C1 segment of cervical spinal cord (tissue), 14 donors: Measurements from ENCODE around the gene LMNTD1.
"Not testable (repeated sequence)": the region's sequence is repeated elsewhere in the genome, so short reads cannot be mapped to it uniquely, and the experiment has no call there.

Experiments used
- DNase-seq, 14 donors: peaks; one replicate each; lab custom pipeline; 2025; lab: John Stamatoyannopoulos, UW

LMNTD1 gene

DNA sequence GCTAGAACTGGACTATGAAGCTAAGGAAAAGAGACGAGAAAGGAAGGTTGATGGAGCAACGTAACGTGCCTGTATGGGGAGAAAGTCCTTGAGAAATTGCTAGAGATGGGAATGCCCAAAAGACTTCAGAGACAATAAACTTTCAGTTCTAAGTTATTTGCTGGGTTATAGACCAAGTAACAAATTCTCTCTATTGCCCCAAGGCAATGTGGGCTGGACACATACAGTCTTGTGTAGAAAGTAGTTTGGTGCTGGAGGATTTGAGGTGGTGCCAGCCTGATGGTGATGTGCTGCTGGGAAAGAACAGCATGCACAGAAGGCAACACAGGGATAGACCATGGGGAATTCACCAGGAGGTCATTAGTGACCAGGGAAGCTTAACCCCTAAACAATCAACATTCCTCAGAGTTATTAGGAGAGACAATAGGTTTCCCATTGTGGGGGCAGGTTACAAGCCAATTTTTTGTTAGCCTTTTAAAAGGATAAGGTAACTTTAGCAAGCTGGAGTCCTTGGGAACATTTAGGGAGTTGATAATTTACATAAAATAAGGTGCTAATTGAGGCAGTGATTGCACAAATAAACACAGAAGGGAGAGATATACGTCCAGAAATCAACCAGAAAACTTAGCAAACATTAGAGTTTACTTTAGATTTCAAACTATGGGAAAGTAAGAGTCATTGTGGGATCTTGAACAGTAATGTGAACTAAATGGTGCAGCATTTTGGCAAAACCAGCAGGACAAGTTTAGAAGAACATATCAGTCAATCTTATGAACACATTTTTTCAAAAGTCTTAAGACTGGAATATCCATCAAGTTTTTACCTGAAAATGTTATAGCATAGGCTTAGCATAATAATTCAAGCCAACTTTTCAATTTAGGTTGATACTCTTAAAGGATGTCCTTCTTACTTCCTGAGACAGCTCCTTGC lies 61.4 kb downstream of the LMNTD1 start:
- DNase-seq, result no peak

DNA sequence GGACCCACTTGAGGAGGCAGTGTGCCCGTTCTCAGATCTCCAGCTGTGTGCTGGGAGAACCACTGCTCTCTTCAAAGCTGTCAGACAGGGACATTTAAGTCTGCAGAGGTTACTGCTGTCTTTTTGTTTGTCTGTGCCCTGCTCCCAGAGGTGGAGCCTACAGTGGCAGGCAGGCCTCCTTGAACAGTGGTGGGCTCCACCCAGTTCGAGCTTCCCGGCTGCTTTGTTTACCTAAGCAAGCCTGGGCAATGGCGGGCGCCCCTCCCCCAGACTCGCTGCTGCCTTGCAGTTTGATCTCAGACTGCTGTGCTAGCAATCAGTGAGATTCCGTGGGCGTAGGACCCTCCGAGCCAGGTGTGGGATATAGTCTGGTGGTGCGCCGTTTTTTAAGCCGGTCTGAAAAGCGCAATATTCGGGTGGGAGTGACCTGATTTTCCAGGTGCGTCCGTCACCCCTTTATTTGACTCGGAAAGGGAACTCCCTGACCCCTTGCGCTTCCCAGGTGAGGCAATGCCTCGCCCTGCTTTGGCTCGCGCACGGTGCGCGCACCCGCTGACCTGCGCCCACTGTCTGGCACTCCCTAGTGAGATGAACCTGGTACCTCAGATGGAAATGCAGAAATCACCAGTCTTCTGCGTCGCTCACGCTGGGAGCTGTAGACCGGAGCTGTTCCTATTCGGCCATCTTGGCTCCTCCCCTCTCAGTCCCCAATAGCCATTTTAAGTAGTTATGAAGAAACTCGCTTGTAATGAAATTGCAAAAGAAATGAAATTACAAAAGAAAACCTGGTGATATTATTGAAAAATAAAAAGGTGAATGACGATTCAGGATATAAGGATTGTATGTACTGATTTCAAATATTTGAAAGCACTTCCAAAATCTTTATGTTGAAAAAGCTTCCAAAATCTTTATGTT lies 63.9 kb downstream of the LMNTD1 start:
- DNase-seq, result not testable (repeated sequence)

DNA sequence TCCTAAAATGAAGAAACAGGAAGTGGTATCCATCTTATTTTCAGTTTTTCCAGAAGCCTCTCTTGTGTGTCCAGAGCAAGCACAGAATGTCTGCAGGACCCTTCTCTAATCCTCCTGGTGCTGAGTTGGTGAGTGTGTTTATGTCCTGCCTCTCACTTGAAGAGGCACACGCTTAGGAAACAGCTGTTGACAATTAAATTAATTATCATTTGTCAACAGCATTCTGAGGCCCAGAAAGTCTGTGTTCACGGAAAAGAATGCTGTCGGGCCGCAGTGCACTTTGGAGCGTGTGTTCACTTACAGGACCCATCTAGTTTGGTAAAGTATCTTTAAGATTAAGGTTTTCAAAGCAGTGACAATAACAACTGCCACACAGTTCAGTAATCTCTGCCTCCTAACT lies 70.5 kb downstream of the LMNTD1 start:
- DNase-seq, result no peak

DNA sequence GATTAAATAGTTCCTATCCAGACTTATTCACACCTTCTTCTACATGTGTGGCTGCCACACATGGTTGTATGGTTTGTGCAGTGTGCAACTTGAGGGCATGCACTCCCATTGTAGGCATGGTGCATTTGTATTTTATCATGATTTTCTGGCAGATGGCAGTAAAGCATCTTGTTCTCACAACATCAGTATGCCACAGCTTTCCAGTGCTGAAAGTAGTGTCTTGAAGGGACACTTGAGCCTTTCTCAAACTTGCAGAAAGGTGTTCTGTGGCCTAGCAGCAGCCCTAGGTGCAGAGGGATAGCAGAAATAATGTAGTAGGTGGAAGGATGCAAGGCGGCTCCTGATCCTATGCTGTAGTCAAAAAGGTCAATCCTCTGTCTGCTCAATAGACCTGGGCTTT lies 72.9 kb downstream of the LMNTD1 start:
- DNase-seq, result no peak

DNA sequence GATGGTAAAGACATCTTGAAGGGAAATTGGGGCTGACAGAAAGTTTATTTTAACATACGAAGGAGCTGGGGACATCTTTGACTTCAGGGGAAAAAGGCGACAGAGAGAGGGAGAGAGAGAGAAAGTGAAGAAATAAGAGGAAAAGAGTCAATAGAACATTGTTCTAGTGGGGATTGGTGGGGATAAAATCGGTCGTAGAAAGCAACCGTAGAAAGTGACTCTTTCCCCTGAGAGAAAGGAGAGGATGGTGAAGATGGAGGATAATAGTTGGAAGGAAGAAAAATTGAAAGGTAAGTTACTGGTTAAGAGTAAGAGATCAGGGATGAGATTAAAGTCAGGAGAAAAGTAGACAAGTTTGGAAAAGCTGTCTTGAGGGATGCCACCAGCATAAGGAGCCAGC lies 75.9 kb downstream of the LMNTD1 start:
- no peak for DNase-seq

DNA sequence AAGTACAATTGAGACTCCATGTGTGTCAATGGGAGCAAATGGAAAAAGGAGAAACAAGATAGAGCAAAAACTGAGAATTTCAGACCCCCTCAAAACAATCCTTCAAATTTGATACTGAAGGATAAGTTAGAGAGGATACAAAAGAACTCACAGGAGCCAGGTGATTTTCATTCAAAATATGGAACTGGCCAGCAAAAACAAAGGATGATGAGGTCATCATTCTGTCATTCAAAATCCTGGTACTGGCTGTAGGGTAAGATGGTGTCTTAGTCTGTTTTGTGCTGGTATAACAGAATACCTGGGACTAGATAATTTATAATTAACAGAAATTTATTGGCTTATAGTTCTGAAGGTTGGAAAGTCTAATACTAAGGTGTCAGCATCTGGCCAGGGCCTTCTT lies 80.6 kb downstream of the LMNTD1 start:
- DNase-seq, result no peak

DNA sequence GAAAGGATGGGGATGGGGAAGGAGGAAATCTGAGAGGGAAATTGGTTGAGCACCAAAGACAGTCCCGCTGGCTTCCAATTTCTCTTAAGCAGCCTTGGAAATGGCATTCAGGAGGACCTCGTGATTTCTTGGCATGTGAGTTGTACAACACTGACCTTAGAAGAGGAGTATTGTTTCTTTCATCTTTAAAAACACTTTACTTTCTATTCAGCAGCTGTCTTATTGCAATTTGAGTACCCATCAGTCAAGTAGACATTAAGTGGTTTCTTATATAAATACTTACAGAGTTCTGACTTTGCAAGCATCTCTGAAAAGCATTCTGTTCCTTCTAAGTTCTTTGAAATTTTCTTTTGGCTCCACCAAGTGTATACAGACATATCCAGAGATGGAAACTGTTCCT lies 83.2 kb downstream of the LMNTD1 start:
- DNase-seq, result no peak

DNA sequence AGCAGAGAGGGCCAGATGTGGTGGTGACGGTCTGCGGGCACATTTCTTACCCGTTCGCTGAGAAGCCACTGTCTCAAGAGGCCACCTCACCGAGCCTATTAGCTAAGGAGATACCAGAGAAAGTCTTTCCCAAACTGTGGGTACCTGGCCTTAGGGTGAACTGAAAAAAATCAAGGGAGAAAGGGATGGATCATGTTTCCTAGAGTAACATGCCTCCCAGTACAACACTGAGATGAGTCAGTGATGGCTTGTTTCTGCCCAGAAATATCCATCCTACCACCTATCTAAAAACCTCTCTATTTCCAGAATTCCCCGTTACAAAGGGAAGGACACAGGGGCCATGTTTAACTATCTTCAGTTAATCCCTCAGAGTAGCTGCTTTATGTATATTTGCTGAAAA lies 83.7 kb downstream of the LMNTD1 start:
- DNase-seq, result no peak

DNA sequence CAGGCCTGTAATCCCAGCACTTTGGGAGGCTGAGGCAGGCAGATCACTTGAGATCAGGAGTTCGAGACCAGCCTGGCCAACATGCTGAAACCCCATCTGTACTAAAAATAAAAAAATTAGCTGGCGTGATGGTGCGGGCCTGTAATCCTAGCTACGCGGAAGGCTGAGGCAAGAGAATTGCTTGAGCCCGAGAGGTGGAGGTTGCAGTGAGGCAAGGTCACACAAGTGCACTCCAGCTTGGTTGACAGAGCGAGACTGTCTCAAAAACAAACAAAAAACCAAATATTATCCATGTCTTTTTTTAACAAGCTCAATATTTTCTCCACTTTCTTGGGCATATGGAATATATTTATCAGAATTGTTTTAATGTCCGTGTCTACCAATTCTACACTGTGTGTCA lies 89.6 kb downstream of the LMNTD1 start:
- no peak for DNase-seq

DNA sequence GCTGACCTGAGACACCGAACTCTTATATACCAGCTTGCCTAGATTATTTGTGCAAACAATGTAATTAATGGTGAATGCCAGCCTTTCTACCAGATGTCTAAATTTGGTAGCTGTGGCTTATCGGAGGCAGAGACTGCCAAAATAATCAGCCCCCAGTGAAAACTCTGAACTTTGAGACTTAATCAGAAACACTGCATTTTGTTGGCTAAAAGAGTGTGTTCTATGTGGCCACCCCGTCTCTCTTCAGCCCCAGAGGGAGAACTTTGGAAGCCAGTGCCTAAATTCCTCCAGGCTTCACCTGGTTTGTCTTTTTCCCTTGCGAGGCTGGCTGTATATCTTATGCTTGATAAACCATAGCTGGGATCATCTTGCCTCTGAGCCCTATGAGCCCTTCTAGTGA lies 90.1 kb downstream of the LMNTD1 start:
- no peak for DNase-seq

DNA sequence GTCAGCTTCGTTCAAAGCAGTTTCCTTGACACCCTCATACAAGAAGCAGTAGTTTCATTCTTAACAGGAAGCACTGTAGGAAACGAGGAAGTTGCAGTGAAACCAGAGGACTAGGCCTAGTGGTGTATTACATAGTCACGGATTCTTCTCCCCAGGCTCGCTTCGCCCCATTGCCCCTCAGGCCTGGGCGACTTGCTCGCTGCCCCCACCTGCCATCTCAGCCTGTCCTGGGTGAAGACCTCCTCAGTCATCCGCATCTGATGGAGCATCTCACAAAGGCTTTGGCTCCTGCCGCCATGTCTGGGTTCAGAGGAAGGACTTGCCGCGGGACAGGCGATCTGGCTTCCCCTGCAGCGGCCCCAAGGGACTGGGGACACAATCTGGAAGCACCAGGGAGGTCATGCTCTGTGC lies 93.5 kb downstream of the LMNTD1 start:
- DNase-seq, result no peak

DNA sequence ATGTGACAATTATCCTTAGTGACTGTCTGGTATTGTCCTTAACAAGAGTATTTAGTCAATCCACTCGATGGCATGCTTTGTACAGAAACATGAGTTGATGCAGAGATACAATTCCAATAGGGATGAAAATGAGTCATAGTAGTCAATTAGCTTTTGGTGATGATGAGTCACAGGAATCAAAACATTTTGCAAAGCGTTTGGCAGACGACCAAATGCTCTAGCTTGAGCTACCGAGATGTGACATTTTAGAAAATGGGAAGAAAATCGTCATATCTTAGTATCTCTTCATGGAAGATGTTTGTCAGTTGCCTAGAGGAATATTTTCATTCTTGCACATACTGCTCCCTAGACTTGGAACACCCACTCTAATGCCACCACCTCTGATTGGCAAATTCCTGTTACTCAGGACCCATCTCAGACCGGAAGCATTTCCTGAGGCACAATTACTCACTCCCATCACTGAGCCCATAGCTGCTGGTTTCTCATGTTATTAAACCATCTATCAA lies 95.0 kb downstream of the LMNTD1 start:
- DNase-seq, result no peak

DNA sequence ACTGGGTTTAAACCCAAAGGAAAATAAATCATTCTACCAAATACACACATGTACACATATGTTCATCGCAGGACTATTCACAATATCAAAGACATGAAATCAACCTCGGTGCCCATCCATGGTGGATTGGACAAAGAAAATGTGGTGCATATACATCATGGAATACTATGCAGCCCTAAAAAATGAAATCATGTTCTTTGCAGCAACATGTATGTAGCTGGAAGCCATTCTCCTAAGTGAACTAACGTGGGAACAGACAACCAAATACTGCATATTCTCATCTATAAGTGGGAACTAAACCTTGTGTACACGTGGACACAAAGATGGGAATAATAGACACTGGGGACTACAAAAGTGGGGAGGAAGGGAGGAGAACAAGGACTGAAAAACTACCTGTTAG lies 96.6 kb downstream of the LMNTD1 start:
- no peak for DNase-seq

DNA sequence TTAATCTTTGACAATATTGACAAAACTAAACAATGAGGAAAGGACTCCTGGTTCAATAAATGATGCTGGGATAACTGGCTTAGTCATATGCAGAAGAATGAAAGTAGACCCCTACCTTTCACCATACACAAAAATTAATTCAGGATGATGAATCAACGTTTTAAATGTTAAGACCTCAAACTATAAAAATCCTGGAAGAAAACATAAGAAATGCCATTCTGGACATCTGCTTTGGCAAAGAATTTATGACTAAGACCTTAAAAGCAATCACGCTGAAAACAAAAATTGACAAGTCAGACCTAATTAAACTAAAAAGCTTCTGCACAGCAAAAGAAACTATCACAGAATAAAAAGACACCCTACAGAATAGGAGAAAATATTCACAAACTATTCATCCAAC lies 97.4 kb downstream of the LMNTD1 start:
- DNase-seq, result no peak

DNA sequence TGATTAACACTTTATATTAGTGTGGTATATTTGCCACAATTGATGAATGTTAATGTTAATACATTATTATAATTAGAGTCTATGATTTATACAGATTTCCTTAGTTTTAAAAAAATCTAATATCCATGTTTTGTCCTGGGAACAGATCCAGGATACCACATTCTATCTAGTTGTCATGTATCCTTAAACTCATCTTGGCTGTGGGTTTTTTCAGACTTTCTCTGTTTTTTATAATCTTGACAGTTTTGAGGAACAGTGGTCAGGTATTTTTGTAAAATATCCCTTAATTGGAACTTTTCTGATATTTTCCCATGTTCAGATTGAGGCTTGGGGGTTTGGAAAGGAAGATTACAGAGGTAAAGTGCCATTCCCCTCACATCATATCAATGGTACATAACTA lies 104.1 kb downstream of the LMNTD1 start:
- DNase-seq, result no peak

DNA sequence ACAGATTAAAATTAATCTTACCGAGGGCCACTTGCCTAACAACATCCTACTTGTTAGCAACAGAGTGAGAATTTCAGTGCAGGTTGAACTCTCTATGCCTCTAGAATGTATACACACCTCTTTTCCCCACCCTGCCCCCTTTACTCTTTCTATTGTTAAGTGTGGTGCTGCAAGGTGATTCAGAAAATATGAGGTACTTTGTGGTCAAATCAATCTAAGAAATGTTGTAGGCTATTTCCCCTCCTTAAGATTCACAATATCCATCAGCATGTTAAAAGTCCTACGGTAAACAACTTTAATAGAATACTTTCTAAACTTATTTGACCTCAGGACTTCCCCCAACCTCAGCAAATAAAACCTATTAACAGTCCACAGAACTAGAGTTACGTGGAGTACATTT lies 106.0 kb downstream of the LMNTD1 start:
- no peak for DNase-seq

DNA sequence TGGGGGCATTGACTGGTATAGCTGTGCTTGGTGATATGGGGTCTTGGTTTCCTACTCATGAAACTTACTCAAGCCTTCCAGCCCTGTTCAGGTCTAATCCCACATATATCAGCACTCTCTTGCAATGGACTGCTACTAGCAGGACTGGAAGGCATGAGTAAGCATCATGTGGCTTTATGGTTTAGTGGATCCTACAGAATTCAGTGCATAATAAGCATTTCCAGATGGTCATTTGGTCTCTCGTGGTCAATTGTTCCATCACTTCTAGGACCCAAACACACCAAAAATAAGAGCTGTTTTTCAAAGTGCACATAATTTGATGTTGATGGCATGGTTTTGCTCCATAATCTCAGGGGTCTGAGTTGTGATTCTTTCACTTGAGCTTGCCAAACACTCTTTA lies 114.4 kb downstream of the LMNTD1 start:
- DNase-seq, result no peak

DNA sequence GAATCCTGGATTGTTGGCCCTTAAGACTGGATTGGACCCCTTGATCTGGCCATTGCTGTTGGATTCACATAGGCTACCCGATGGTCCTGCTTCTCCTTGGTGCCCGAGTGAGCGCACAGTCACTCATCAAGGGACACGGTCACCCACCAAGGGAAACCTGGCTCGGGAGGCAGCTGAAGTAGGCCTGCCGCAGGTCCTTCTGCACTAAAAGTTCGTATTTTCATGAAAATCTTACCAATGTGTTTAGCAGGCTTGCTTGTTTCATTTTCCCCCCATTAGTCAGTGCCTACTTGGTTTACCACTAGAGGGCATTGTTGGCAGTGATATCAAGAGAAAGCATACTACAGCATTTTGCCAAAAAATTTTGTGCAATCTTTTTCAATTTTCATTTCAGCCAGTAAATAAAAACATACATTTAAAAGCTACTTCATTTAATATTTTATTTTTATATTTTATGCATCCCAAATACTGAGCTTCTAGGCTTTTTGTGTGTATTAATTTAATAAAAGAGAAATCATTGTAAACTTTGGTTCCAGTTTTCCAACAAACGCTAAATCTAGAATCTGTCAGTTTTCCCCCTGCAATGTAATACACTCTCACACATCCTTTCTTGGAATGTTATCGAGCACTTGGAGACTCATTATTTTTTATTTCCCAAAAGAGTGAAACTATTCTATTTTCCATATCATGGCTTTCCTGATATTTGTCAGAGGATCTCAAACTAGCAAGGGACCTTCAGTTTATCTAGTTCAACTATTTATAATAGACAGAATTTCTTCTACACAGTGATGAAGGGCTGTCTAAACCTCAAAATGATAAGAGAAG lies 116.7 kb downstream of the LMNTD1 start:
- peak in 10 of 14 donors; percentile 12 to 47 (median 23) for DNase-seq

DNA sequence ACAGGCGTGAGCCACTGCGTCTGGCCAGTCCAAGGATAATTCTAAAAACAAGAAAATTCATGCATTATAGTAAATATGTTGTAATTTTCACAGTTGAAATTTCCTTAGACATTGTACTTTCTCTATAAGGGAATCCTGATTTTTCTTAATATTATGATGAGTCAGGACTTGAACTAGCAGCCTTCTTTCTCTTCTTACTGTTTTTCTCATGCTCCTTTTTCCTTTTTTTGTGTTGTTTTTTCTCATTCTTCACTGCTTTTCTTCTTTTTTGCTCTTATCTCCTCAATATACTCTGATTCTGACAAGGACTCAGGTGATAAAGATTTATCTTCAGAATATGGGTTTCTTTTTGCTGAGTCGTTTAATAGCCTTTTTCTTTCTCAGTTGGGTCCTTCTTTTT lies 117.7 kb downstream of the LMNTD1 start:
- no peak for DNase-seq

DNA sequence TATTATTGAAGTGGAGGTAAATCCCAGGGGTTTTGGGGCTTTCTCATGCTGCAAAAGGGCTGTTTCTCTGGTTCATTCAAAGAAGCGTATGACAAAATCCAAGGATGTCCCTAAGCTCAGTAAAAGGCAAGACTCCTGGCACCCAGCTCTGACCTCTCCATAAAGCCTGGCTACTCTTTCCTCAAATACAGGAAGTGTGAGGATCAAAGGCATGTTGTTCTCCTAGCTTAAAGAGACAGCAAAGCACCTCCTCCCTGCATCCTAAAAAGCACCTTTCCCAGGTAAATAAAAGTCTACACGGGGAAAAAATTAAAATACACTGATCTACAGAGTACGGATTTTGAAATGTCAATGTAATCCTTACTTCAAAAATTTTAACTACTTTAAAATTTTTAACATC lies 118.6 kb downstream of the LMNTD1 start:
- no peak for DNase-seq

DNA sequence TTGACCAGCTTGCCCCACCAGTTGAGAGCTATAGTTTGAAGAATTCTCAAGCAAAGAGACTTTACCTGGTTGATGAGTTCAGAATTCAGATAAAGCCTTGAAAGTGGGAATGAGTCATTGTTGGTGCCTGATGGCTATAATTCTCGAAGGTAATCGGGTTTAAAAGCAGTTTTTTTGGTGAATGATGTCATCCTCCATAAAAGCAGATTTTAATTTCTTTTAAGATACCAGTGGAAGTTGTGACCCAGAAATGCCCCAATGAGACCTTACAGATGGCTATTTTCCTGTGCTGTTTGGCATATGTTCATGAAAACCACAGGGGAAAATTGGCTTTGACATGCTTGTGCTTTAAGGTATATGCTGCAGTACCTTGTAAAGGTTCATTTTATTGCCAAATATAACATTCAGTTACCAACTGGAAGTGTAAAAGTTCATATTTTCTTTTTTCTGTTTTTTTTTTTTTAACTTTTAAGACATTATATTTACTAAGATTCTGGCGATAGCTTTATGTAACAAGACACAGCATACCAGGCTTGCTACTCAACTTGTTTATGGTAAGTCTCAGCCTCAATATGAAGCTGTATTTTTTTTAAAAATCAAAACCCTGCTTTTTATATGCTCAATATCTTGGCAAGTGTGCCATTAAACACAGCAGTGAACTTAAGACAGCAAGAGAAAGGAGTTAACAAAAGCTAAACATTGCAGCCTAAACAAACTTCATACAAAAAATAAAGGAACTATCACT lies 119.3 kb downstream of the LMNTD1 start:
- DNase-seq, result no peak
